GM23338 (cell line): Measurements from ENCODE around the gene NAALADL2. TPM values are rescaled to one million over a fixed set of nuclear protein-coding genes. Genes with fewer than 3 reads are reported as not detected.

Experiments used
- ATAC-seq: fragments of 200-7000 bp; cut with Tn5 transposase; 3 replicates; pipeline ENCODE4 v1.9.1; 2020
- DNase-seq: peaks from one replicate; pipeline ENCODE4 v3.0.0-alpha.2; 2015; ENCODE audit warnings: low spot score
- H2AFZ ChIP-seq: fragments of 200-600 bp; sonication (generic); 2 replicates; pipeline ENCODE4 v1.8.0; 2016; ENCODE audit warnings: antibody characterized with exemption, mild to moderate bottlenecking, moderate library complexity
- H3F3A ChIP-seq: fragments of 200-600 bp; sonication (generic); replicated peaks from 2 replicates; pipeline ENCODE4 v1.8.0; 2017; ENCODE audit warnings: antibody characterized with exemption, mixed run types, low read depth
- H3K27ac ChIP-seq: fragments of 200-600 bp; sonication (generic); 2 replicates; pipeline ENCODE4 v1.6.1; 2016; ENCODE audit warnings: low read depth
- H3K27me3 ChIP-seq: fragments of 200-600 bp; sonication (generic); 2 replicates; pipeline ENCODE4 v1.8.0; 2016; ENCODE audit warnings: mild to moderate bottlenecking, mixed run types, moderate library complexity; ENCODE audit not compliant: insufficient read depth
- H3K36me3 ChIP-seq: fragments of 200-600 bp; sonication (generic); 2 replicates; pipeline ENCODE4 v1.8.0; 2016; ENCODE audit warnings: mild to moderate bottlenecking; ENCODE audit not compliant: insufficient read depth
- H3K4me1 ChIP-seq: fragments of 200-600 bp; sonication (generic); 2 replicates; pipeline ENCODE4 v1.8.0; 2016; ENCODE audit warnings: mild to moderate bottlenecking, moderate library complexity; ENCODE audit not compliant: insufficient read depth
- H3K4me2 ChIP-seq: fragments of 200-600 bp; sonication (generic); 2 replicates; pipeline ENCODE4 v1.7.1; 2017; ENCODE audit warnings: mixed run types
- H3K4me3 ChIP-seq: fragments of 200-600 bp; sonication (generic); 2 replicates; pipeline ENCODE4 v1.6.1; 2016; ENCODE audit warnings: mixed run types
- H3K79me2 ChIP-seq: fragments of 200-600 bp; sonication (generic); replicated peaks from 2 replicates; pipeline ENCODE4 v1.8.0; 2017; ENCODE audit warnings: mild to moderate bottlenecking; ENCODE audit not compliant: insufficient read depth
- H3K9me2 ChIP-seq: fragments of 200-600 bp; sonication (generic); 2 replicates; pipeline ENCODE4 v1.8.0; 2017; ENCODE audit not compliant: insufficient read depth
- H4K20me1 ChIP-seq: fragments of 200-600 bp; sonication (generic); replicated peaks from 2 replicates; pipeline ENCODE4 v1.8.0; 2017; ENCODE audit warnings: mild to moderate bottlenecking; ENCODE audit not compliant: insufficient read depth
- H3K27ac Mint-ChIP-seq: 2 replicates; pipeline ENCODE4 v1.8.0; 2020; ENCODE audit warnings: inconsistent platforms, mild to moderate bottlenecking, moderate library complexity, mixed read lengths
- H3K27me3 Mint-ChIP-seq: 3 replicates; pipeline ENCODE4 v1.8.0; 2022; ENCODE audit warnings: low read depth, mild to moderate bottlenecking, moderate library complexity, mixed read lengths, inconsistent platforms; ENCODE audit not compliant: insufficient read depth, poor library complexity
- H3K36me3 Mint-ChIP-seq: 3 replicates; pipeline ENCODE4 v1.8.0; 2021; ENCODE audit warnings: low read depth, mild to moderate bottlenecking, inconsistent platforms, moderate library complexity, mixed read lengths
- H3K4me1 Mint-ChIP-seq: 3 replicates; pipeline ENCODE4 v1.8.0; 2020; ENCODE audit warnings: mild to moderate bottlenecking, inconsistent platforms, mixed read lengths
- H3K4me3 Mint-ChIP-seq: 3 replicates; pipeline ENCODE4 v1.8.0; 2021; ENCODE audit warnings: moderate library complexity, mild to moderate bottlenecking, inconsistent platforms, mixed read lengths
- H3K9me3 Mint-ChIP-seq: 3 replicates; pipeline ENCODE4 v1.8.0; 2020; ENCODE audit warnings: moderate library complexity, mild to moderate bottlenecking, inconsistent platforms, mixed read lengths
- CREB1 ChIP-seq: fragments of 250-450 bp; sonication (Bioruptor Pico); IDR thresholded peaks from 2 replicates; pipeline ENCODE4 v1.5.0; 2020; ENCODE audit warnings: low read depth, mild to moderate bottlenecking, moderate library complexity
- ETS1 ChIP-seq: IDR thresholded peaks from 2 replicates; pipeline ENCODE4 v1.6.1; 2016; ENCODE audit warnings: antibody characterized with exemption
- EZH2 ChIP-seq: fragments of 200-600 bp; sonication (generic); IDR thresholded peaks from one replicate; pipeline ENCODE4 v1.8.0; 2017; ENCODE audit warnings: antibody characterized with exemption, mild to moderate bottlenecking, low read depth; ENCODE audit not compliant: unreplicated experiment
- EZH2phosphoT487 ChIP-seq: fragments of 200-600 bp; sonication (generic); IDR thresholded peaks from one replicate; pipeline ENCODE4 v1.8.1; 2018; ENCODE audit warnings: antibody characterized with exemption; ENCODE audit not compliant: unreplicated experiment
- JUNB ChIP-seq: IDR thresholded peaks from one replicate; pipeline ENCODE4 v1.6.1; 2016; ENCODE audit warnings: antibody characterized with exemption; ENCODE audit not compliant: unreplicated experiment
- NANOG ChIP-seq: IDR thresholded peaks from 2 replicates; pipeline ENCODE4 v1.6.1; 2016; ENCODE audit warnings: antibody characterized with exemption, borderline replicate concordance
- POLR2AphosphoS5 ChIP-seq: IDR thresholded peaks from 2 replicates; pipeline ENCODE4 v1.6.1; 2016; ENCODE audit warnings: antibody characterized with exemption, low read depth
- STAT1 ChIP-seq: IDR thresholded peaks from one replicate; pipeline ENCODE4 v1.6.1; 2016; ENCODE audit warnings: antibody characterized with exemption; ENCODE audit not compliant: unreplicated experiment
- ZNF114 ChIP-seq: fragments of 250-450 bp; sonication (Bioruptor Pico); IDR thresholded peaks from 2 replicates; pipeline ENCODE4 v1.5.0; 2020; ENCODE audit warnings: mild to moderate bottlenecking, moderate library complexity
- polyA plus RNA-seq: library from polyadenylated mRNA; unstranded; fragments of >200 nt; fragmentation: Nextera tagmentation; extraction: Ambion mirVana; gene quantifications from 2 replicates; pipeline ENCODE4 v1.2.1, GENCODE V29; 2016
- total RNA-seq: library from RNA; depleted of rRNA; stranded (reverse); fragments of >200 nt; shearing (Covaris generic); gene quantifications from 2 replicates; pipeline ENCODE4 v1.2.3, GENCODE V29; 2014
- TF ChIP-seq, protein P1 (sequence below): fragments of 250-450 bp; sonication (Bioruptor Pico); IDR thresholded peaks from 2 replicates; pipeline ENCODE4 v1.5.0; 2020; ENCODE audit warnings: mild to moderate bottlenecking, moderate library complexity
- TF ChIP-seq, protein P2 (sequence below): IDR thresholded peaks from one replicate; pipeline ENCODE4 v1.6.1; 2018; ENCODE audit warnings: antibody characterized with exemption; ENCODE audit not compliant: unreplicated experiment

The NAALADL2 gene
- total and polyA plus RNA-seq, 2 experiments from 2014 or later, result 1.6 to 2.6 TPM

- TF ChIP-seq, protein P1, sequence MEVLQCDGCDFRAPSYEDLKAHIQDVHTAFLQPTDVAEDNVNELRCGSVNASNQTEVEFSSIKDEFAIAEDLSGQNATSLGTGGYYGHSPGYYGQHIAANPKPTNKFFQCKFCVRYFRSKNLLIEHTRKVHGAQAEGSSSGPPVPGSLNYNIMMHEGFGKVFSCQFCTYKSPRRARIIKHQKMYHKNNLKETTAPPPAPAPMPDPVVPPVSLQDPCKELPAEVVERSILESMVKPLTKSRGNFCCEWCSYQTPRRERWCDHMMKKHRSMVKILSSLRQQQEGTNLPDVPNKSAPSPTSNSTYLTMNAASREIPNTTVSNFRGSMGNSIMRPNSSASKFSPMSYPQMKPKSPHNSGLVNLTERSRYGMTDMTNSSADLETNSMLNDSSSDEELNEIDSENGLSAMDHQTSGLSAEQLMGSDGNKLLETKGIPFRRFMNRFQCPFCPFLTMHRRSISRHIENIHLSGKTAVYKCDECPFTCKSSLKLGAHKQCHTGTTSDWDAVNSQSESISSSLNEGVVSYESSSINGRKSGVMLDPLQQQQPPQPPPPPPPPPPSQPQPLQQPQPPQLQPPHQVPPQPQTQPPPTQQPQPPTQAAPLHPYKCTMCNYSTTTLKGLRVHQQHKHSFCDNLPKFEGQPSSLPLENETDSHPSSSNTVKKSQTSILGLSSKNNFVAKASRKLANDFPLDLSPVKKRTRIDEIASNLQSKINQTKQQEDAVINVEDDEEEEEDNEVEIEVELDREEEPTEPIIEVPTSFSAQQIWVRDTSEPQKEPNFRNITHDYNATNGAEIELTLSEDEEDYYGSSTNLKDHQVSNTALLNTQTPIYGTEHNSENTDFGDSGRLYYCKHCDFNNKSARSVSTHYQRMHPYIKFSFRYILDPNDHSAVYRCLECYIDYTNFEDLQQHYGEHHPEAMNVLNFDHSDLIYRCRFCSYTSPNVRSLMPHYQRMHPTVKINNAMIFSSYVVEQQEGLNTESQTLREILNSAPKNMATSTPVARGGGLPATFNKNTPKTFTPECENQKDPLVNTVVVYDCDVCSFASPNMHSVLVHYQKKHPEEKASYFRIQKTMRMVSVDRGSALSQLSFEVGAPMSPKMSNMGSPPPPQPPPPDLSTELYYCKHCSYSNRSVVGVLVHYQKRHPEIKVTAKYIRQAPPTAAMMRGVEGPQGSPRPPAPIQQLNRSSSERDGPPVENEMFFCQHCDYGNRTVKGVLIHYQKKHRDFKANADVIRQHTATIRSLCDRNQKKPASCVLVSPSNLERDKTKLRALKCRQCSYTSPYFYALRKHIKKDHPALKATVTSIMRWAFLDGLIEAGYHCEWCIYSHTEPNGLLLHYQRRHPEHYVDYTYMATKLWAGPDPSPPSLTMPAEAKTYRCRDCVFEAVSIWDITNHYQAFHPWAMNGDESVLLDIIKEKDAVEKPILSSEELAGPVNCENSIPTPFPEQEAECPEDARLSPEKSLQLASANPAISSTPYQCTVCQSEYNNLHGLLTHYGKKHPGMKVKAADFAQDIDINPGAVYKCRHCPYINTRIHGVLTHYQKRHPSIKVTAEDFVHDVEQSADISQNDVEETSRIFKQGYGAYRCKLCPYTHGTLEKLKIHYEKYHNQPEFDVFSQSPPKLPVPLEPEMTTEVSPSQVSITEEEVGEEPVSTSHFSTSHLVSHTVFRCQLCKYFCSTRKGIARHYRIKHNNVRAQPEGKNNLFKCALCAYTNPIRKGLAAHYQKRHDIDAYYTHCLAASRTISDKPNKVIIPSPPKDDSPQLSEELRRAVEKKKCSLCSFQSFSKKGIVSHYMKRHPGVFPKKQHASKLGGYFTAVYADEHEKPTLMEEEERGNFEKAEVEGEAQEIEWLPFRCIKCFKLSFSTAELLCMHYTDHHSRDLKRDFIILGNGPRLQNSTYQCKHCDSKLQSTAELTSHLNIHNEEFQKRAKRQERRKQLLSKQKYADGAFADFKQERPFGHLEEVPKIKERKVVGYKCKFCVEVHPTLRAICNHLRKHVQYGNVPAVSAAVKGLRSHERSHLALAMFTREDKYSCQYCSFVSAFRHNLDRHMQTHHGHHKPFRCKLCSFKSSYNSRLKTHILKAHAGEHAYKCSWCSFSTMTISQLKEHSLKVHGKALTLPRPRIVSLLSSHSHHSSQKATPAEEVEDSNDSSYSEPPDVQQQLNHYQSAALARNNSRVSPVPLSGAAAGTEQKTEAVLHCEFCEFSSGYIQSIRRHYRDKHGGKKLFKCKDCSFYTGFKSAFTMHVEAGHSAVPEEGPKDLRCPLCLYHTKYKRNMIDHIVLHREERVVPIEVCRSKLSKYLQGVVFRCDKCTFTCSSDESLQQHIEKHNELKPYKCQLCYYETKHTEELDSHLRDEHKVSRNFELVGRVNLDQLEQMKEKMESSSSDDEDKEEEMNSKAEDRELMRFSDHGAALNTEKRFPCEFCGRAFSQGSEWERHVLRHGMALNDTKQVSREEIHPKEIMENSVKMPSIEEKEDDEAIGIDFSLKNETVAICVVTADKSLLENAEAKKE, result no peak
- TF ChIP-seq ETS1 (no peak), CREB1 (no peak), POLR2AphosphoS5 (no peak), EZH2 (no peak), NANOG (no peak), ZNF114 (CRISPR knock-in tag) (no peak)
Observed at GRCh38 chr3:175279911-175280310, 420.8 kb downstream of the NAALADL2 start (continued).

- no peaks in the 10 kb centered on the region for H3K4me1 Mint-ChIP-seq
- Histone ChIP-seq H2AFZ (no peak overlapping the region), H3K36me3 (no peaks in the 10 kb centered on the region), H3K9me2 (no peaks in the 10 kb centered on the region), H4K20me1 (no peaks in the 10 kb centered on the region), H3K79me2 (no peaks in the 10 kb centered on the region), H3K4me2 (no peak overlapping the region), H3K4me1 (no peaks in the 10 kb centered on the region), H3K4me3 (no peak overlapping the region), H3F3A (no peaks in the 10 kb centered on the region), H3K27me3 (no peaks in the 10 kb centered on the region), H3K27ac (no peak overlapping the region)
- H3K27ac Mint-ChIP-seq, result no peak overlapping the region
- H3K9me3 Mint-ChIP-seq, result no peaks in the 10 kb centered on the region
- no peaks in the 10 kb centered on the region for H3K27me3 Mint-ChIP-seq
- no peak for ATAC-seq
- DNase-seq, result no peak
- H3K4me3 Mint-ChIP-seq, result no peak overlapping the region
- H3K36me3 Mint-ChIP-seq, result no peaks in the 10 kb centered on the region
- TF ChIP-seq NANOG (no peak), CREB1 (no peak), ZNF114 (CRISPR knock-in tag) (no peak), EZH2 (no peak), POLR2AphosphoS5 (no peak), STAT1 (no peak), ETS1 (no peak), EZH2phosphoT487 (no peak), JUNB (no peak)
- TF ChIP-seq, protein P2, sequence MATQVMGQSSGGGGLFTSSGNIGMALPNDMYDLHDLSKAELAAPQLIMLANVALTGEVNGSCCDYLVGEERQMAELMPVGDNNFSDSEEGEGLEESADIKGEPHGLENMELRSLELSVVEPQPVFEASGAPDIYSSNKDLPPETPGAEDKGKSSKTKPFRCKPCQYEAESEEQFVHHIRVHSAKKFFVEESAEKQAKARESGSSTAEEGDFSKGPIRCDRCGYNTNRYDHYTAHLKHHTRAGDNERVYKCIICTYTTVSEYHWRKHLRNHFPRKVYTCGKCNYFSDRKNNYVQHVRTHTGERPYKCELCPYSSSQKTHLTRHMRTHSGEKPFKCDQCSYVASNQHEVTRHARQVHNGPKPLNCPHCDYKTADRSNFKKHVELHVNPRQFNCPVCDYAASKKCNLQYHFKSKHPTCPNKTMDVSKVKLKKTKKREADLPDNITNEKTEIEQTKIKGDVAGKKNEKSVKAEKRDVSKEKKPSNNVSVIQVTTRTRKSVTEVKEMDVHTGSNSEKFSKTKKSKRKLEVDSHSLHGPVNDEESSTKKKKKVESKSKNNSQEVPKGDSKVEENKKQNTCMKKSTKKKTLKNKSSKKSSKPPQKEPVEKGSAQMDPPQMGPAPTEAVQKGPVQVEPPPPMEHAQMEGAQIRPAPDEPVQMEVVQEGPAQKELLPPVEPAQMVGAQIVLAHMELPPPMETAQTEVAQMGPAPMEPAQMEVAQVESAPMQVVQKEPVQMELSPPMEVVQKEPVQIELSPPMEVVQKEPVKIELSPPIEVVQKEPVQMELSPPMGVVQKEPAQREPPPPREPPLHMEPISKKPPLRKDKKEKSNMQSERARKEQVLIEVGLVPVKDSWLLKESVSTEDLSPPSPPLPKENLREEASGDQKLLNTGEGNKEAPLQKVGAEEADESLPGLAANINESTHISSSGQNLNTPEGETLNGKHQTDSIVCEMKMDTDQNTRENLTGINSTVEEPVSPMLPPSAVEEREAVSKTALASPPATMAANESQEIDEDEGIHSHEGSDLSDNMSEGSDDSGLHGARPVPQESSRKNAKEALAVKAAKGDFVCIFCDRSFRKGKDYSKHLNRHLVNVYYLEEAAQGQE, result no peak
Observed at GRCh38 chr3:175287361-175287963, 428.3 kb downstream of the NAALADL2 start.
